Aorta (tissue), 5 donors: ENCODE measurements around the gene POP7. TPM values are rescaled to one million over a fixed set of nuclear protein-coding genes. Genes with fewer than 3 reads are reported as not detected.
"Not testable (repeated sequence)": the region's sequence is repeated elsewhere in the genome, so short reads cannot be mapped to it uniquely, and the experiment has no call there.

Experiments used
- ATAC-seq: fragments of 200-7000 bp; cut with Tn5 transposase; one replicate; pipeline ENCODE4 v1.9.1; 2022; ENCODE audit warnings: moderate library complexity; ENCODE audit not compliant: low FRiP score
- DNase-seq, 2 donors: peaks; one replicate each; pipeline ENCODE4 v3.0.0-alpha.2; 2020
- H3K27ac ChIP-seq, 2 donors: one replicate each; pipeline ENCODE4 v1.5.1; 2013; ENCODE audit warnings: low read length in 2 of 2, mild to moderate bottlenecking in 2 of 2, moderate library complexity in 2 of 2, control low read depth in 1 of 2, inconsistent platforms in 1 of 2, low read depth in 1 of 2
- H3K27me3 ChIP-seq, 2 donors: one replicate each; pipeline ENCODE4 v1.6.1; 2013; ENCODE audit warnings: control low read depth in 1 of 2, low read length in 1 of 2, mild to moderate bottlenecking in 1 of 2, moderate library complexity in 1 of 2; ENCODE audit not compliant: insufficient read depth in 2 of 2, control insufficient read depth in 1 of 2
- H3K36me3 ChIP-seq, 2 donors: one replicate each; pipeline ENCODE4 v1.6.1; 2013; ENCODE audit warnings: control low read depth in 1 of 2, low read length in 1 of 2, mild to moderate bottlenecking in 1 of 2; ENCODE audit not compliant: insufficient read depth in 2 of 2, control insufficient read depth in 1 of 2
- H3K4me1 ChIP-seq, 2 donors: one replicate each; pipeline ENCODE4 v1.6.1; 2013; ENCODE audit warnings: low read length in 2 of 2, control low read depth in 1 of 2, mild to moderate bottlenecking in 1 of 2, moderate library complexity in 1 of 2; ENCODE audit not compliant: insufficient read depth in 2 of 2, control insufficient read depth in 1 of 2
- H3K4me3 ChIP-seq, 2 donors: one replicate each; pipeline ENCODE4 v1.5.1; 2013; ENCODE audit warnings: low read length in 2 of 2, control low read depth in 1 of 2, mild to moderate bottlenecking in 1 of 2
- H3K9me3 ChIP-seq: one replicate; pipeline ENCODE4 v1.6.1; 2013; ENCODE audit warnings: mild to moderate bottlenecking, low read length; ENCODE audit not compliant: control insufficient read depth
- WGBS, 2 donors: extraction: QIAGEN DNeasy Blood & Tissue Kit; methylation state at CpG; one replicate each; pipeline ENCODE4 v1.1.7; 2013; 5-methylcytosine and 5-hydroxymethylcytosine counted together
- intact Hi-C, 2 donors: fragments of 100-400 bp; cut with DNase I; formaldehyde crosslinking; loops; one replicate each; pipeline versions ENCODE4 v1.14.2 to v1.15.0; 2022
- polyA plus RNA-seq, 2 donors: library from polyadenylated mRNA; stranded (reverse); fragments of 200-250 nt; gene quantifications; one replicate each; pipeline ENCODE4 v1.2.3, GENCODE V29; 2013
- total RNA-seq, 2 donors: library from RNA; stranded (reverse); fragmentation: NEBNext Ultra II Directional; extraction: Animal tissue kit (Norgen Biotek cat#: 25700); gene quantifications; one replicate each; pipeline ENCODE4 v1.2.1, GENCODE V29; 2021
- donor health status: healthy with polysubstance abuse.
- donor health status: Bipolar disorder and iron deficiency.
- donor health status: DM: no; HTN: no; CAD: no.
- donor health status: DM: no; HTN: no; CAD: no.
- donor health status: DM: yes; HTN: yes; CAD: no.

Gene POP7
- total and polyA plus RNA-seq, 4 donors, result 16.4 to 31.8 (median 23.7) TPM

DNA sequence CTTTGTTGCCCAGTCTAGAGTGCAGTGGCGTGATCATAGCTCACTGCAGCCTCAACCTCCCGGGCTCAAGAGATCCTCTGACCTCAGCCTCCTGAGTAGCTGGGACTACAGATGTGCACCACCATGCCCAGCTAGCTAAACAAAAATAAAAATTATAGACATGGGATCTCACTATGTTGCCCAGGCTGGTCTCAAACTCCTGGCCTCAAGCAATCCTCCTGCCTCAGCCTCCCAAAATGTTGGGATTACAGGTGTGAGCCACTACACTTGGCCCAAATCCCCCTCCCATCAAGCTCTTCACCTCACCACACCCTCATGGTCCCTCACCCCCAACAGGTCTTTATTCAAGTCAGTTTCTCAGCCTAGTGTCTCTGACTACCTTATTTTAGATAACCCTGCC is 11.2 kb downstream of the POP7 start:
- DNase-seq, H3K27me3 ChIP-seq, H3K4me3 ChIP-seq, intact Hi-C loops, H3K9me3 ChIP-seq, H3K27ac ChIP-seq, ATAC-seq, H3K36me3 ChIP-seq, H3K4me1 ChIP-seq: not testable (repeated sequence)
- 91 to 96% methylated on average over 2 of the region's 2 CpGs for WGBS, 2 donors

DNA sequence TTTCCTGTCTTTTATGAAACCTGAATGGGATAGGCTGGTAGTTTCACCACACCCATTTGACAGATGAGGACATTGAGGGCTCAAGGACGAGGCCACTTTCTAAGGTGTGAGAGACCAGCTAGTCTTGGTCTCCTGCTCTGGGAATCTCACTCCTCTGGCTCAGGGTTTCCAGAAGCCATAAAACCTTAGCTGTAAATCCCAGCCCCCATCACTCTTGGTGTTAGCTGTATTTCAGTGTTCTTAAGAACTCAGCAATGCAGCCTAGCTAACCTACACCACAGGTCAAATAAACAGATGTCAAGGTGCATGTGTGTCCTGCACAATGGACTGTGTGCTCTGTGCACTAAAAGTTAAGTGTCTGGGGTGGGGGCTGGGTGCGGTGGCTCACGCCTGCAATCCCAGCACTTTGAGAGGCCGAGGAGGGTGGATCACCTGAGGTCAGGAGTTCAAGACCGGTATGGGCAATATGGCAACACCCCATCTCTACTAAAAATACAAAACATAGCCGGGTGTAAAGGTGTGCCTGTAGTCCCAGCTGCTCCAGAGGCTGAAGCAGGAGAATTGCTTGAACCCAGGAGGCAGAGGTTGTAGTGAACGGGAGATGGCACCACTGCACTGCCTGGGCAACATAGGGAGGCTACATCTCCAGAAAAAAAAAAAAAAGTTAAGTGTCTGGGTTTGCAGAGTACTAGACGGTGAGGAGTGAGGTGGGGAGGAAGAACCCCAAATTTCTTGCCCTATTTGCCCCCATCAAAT is 13.8 kb downstream of the POP7 start:
- DNase-seq (no peak), ATAC-seq (no peak)
- H3K4me1 ChIP-seq, result no peaks in the 10 kb centered on the region
- WGBS, 2 donors, result 45 to 48% methylated on average over 8 of the region's 8 CpGs
- no peak overlapping the region for H3K4me3 ChIP-seq
- no peaks in the 10 kb centered on the region for H3K36me3 ChIP-seq
- intact Hi-C loops, result loop anchor here in 1 of 2 donors (10.0 kb wide), 1 partner anchor 255 kb away; the partner anchor contains the start of gene SPACDR
- no peaks in the 10 kb centered on the region for H3K27me3 ChIP-seq
- H3K27ac ChIP-seq, result no peak overlapping the region
- no peaks in the 10 kb centered on the region for H3K9me3 ChIP-seq

DNA sequence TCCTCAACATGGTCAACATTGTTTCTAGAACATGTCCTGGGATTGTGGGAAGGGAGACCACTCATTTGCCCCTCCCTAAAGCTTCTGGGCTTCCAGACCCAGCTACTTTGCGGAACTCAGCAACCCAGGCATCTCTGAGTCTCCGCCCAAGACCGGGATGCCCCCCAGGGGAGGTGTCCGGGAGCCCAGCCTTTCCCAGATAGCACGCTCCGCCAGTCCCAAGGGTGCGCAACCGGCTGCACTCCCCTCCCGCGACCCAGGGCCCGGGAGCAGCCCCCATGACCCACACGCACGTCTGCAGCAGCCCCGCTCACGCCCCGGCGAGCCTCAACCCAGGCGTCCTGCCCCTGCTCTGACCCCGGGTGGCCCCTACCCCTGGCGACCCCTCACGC is 14.4 kb downstream of the POP7 start, which contains the start of gene EPO:
TSS of gene EPO (plus strand) at position 190 of the 392 bp plus-strand sequence. CDS start 513 bp downstream, outside the sequence.
- 1 to 2% methylated on average over 21 of the region's 21 CpGs for whole genome bisulfite sequencing, 2 donors
- H3K4me3 ChIP-seq, result no peak within 1 kb of the TSS
- intact Hi-C loops, result loop anchor here in 1 of 2 donors (10.0 kb wide), 1 partner anchor 255 kb away; the partner anchor contains the start of gene SPACDR

DNA sequence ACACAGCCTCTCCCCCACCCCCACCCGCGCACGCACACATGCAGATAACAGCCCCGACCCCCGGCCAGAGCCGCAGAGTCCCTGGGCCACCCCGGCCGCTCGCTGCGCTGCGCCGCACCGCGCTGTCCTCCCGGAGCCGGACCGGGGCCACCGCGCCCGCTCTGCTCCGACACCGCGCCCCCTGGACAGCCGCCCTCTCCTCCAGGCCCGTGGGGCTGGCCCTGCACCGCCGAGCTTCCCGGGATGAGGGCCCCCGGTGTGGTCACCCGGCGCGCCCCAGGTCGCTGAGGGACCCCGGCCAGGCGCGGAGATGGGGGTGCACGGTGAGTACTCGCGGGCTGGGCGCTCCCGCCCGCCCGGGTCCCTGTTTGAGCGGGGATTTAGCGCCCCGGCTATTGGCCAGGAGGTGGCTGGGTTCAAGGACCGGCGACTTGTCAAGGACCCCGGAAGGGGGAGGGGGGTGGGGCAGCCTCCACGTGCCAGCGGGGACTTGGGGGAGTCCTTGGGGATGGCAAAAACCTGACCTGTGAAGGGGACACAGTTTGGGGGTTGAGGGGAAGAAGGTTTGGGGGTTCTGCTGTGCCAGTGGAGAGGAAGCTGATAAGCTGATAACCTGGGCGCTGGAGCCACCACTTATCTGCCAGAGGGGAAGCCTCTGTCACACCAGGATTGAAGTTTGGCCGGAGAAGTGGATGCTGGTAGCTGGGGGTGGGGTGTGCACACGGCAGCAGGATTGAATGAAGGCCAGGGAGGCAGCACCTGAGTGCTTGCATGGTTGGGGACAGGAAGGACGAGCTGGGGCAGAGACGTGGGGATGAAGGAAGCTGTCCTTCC is 15.0 kb downstream of the POP7 start:
- WGBS, 2 donors, result 4 to 7% methylated on average over 38 to 56 of the region's 56 CpGs
- Histone ChIP-seq H3K4me3 (no peak overlapping the region), H3K27me3 (no peaks in the 10 kb centered on the region), H3K27ac (no peak overlapping the region), H3K36me3 (no peaks in the 10 kb centered on the region), H3K4me1 (no peaks in the 10 kb centered on the region), H3K9me3 (no peaks in the 10 kb centered on the region)
- DNase-seq (no peak), ATAC-seq (no peak)
- intact Hi-C loops, result loop anchor here in 1 of 2 donors (10.0 kb wide), 1 partner anchor 256 kb away; the partner anchor contains the start of gene SPACDR

More for the DNA sequence above, 14.4 kb downstream of the POP7 start, which contains the start of gene EPO:
- Histone ChIP-seq H3K9me3 (no peaks in the 10 kb centered on the region), H3K27me3 (no peaks in the 10 kb centered on the region), H3K4me1 (no peaks in the 10 kb centered on the region), H3K36me3 (no peaks in the 10 kb centered on the region), H3K27ac (no peak within 1 kb of the TSS)
- no peak for ATAC-seq
- no peak for DNase-seq

DNA sequence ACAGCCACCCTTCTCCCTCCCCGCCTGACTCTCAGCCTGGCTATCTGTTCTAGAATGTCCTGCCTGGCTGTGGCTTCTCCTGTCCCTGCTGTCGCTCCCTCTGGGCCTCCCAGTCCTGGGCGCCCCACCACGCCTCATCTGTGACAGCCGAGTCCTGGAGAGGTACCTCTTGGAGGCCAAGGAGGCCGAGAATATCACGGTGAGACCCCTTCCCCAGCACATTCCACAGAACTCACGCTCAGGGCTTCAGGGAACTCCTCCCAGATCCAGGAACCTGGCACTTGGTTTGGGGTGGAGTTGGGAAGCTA is 15.5 kb downstream of the POP7 start:
- no peaks in the 10 kb centered on the region for H3K4me1 ChIP-seq
- no peak overlapping the region for H3K27ac ChIP-seq
- WGBS, 2 donors, result 81 to 86% methylated on average over 8 of the region's 8 CpGs
- H3K27me3 ChIP-seq, result no peaks in the 10 kb centered on the region
- H3K36me3 ChIP-seq, result no peaks in the 10 kb centered on the region
- DNase-seq (no peak), ATAC-seq (no peak)
- no peaks in the 10 kb centered on the region for H3K9me3 ChIP-seq
- H3K4me3 ChIP-seq, result no peak overlapping the region
- intact Hi-C loops, result loop anchor here in 1 of 2 donors (10.0 kb wide), 1 partner anchor 257 kb away; the partner anchor contains the start of gene SPACDR

DNA sequence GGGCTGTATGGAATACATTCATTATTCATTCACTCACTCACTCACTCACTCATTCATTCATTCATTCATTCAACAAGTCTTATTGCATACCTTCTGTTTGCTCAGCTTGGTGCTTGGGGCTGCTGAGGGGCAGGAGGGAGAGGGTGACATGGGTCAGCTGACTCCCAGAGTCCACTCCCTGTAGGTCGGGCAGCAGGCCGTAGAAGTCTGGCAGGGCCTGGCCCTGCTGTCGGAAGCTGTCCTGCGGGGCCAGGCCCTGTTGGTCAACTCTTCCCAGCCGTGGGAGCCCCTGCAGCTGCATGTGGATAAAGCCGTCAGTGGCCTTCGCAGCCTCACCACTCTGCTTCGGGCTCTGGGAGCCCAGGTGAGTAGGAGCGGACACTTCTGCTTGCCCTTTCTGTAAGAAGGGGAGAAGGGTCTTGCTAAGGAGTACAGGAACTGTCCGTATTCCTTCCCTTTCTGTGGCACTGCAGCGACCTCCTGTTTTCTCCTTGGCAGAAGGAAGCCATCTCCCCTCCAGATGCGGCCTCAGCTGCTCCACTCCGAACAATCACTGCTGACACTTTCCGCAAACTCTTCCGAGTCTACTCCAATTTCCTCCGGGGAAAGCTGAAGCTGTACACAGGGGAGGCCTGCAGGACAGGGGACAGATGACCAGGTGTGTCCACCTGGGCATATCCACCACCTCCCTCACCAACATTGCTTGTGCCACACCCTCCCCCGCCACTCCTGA is 16.7 kb downstream of the POP7 start:
- intact Hi-C loops, result loop anchor here in 1 of 2 donors (10.0 kb wide), 1 partner anchor 258 kb away; the partner anchor contains the start of gene SPACDR

DNA sequence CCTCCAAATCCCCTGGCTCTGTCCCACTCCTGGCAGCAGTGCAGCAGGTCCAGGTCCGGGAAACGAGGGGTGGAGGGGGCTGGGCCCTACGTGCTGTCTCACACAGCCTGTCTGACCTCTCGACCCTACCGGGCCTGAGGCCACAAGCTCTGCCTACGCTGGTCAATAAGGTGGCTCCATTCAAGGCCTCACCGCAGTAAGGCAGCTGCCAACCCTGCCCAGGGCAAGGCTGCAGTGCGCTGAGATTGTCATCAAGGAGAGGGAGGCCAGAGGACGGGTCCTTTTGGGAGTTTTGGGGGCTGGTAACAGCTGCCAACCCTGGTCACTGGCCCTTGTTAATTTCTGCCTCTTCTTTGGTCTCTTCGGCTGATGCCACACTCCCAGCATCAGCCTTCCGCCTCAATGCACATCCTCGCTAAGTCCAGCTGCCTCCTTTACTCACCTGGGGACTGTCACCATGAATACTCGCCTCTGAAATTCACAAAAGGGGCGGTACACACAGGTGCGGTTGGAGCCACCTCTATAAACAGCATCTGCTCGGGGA is 17.9 kb downstream of the POP7 start:
- Histone ChIP-seq H3K4me1 (no peaks in the 10 kb centered on the region), H3K9me3 (no peaks in the 10 kb centered on the region), H3K27me3 (no peaks in the 10 kb centered on the region), H3K27ac (no peak overlapping the region), H3K4me3 (no peak overlapping the region), H3K36me3 (no peaks in the 10 kb centered on the region)
- intact Hi-C loops, result loop anchor here in 1 of 2 donors (10.0 kb wide), 1 partner anchor 259 kb away; the partner anchor contains the start of gene SPACDR
- DNase-seq, result no peak
- ATAC-seq, result no peak
- WGBS, 2 donors, result 82% methylated on average over 16 of the region's 16 CpGs

More for the DNA sequence above, 16.7 kb downstream of the POP7 start:
- Histone ChIP-seq H3K9me3 (no peaks in the 10 kb centered on the region), H3K4me3 (no peak overlapping the region), H3K4me1 (no peaks in the 10 kb centered on the region), H3K27me3 (no peaks in the 10 kb centered on the region), H3K36me3 (no peaks in the 10 kb centered on the region), H3K27ac (no peak overlapping the region)
- WGBS, 2 donors, result 85 to 87% methylated on average over 17 of the region's 17 CpGs
- no peak for ATAC-seq
- no peak for DNase-seq

DNA sequence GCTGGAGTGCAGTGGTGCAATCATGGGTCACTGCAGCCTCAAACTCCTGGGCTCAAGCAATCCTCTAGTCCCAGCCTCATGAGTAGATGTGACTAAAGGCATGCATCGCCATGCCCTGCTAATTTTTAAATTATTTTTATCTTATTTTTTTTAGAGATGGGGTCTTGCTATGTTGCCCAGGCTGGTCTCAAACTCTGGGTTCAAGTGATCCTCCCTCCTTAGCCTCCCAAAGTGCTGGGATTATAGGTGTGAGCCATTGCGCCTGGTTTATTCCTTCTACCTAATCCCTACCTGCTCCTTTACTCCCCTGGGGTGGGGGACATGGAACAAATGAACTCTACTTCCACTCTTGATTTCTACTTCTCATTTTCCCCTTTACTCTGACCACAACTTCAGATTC is 18.4 kb downstream of the POP7 start:
- H3K27me3 ChIP-seq, ATAC-seq, H3K27ac ChIP-seq, H3K36me3 ChIP-seq, DNase-seq, H3K9me3 ChIP-seq, H3K4me1 ChIP-seq, H3K4me3 ChIP-seq: not testable (repeated sequence)
- WGBS, 2 donors, result 92 to 94% methylated on average over 2 of the region's 2 CpGs
- intact Hi-C loops, result loop anchor here in 1 of 2 donors (10.0 kb wide), 1 partner anchor 260 kb away; the partner anchor contains the start of gene SPACDR
